Skeletal muscle tissue (tissue), 4 donors: ENCODE results near the gene AIPL1. TPM values are rescaled to one million over a fixed set of nuclear protein-coding genes. Genes with fewer than 3 reads are reported as not detected.

Experiments
- H3K27ac ChIP-seq: one replicate; pipeline ENCODE4 v1.7.0; 2013; ENCODE audit warnings: mild to moderate bottlenecking, low read depth, low read length, inconsistent platforms
- H3K27me3 ChIP-seq, 3 donors: one replicate each; pipeline ENCODE4 v1.7.0; 2013; ENCODE audit warnings: low read length in 3 of 3; ENCODE audit not compliant: control insufficient read depth in 3 of 3, insufficient read depth in 3 of 3
- H3K36me3 ChIP-seq, 3 donors: one replicate each; pipeline ENCODE4 v1.7.0; 2013; ENCODE audit warnings: low read length in 3 of 3; ENCODE audit not compliant: control insufficient read depth in 3 of 3, insufficient read depth in 3 of 3
- H3K4me1 ChIP-seq, 3 donors: one replicate each; pipeline ENCODE4 v1.7.0; 2013; ENCODE audit warnings: low read length in 3 of 3, mild to moderate bottlenecking in 3 of 3; ENCODE audit not compliant: control insufficient read depth in 3 of 3, insufficient read depth in 3 of 3
- H3K4me3 ChIP-seq, 3 donors: one replicate each; pipeline ENCODE4 v1.7.0; 2013; ENCODE audit warnings: low read length in 3 of 3
- H3K9ac ChIP-seq, 3 donors: one replicate each; pipeline ENCODE4 v1.7.0; 2013; ENCODE audit warnings: low read length in 3 of 3, mild to moderate bottlenecking in 3 of 3, moderate library complexity in 2 of 3, low read depth in 1 of 3
- H3K9me3 ChIP-seq, 3 donors: one replicate each; pipeline ENCODE4 v1.7.0; 2013; ENCODE audit warnings: low read length in 3 of 3; ENCODE audit not compliant: control insufficient read depth in 3 of 3
- total RNA-seq: library from RNA; depleted of rRNA; stranded (reverse); fragments of >200 nt; gene quantifications from one replicate; pipeline ENCODE4 v1.2.3, GENCODE V29; 2014
- donor health status: Osteomylitis.

AIPL1 gene
- total RNA-seq, 1 donor from 2014 or later = not detected

GRCh38 chr17:6394055-6394606 is 40.8 kb downstream of the AIPL1 start:
- no peak overlapping the region for H3K27ac ChIP-seq
- no peak overlapping the region for H3K4me3 ChIP-seq
- no peaks in the 10 kb centered on the region for H3K4me1 ChIP-seq
- H3K9ac ChIP-seq = no peak overlapping the region
- H3K36me3 ChIP-seq = no peaks in the 10 kb centered on the region
- H3K9me3 ChIP-seq = peaks cover 0 to 3% (median 2%) of the 10 kb centered on the region in 3 donors
- peaks cover 20 to 33% (median 28%) of the 10 kb centered on the region in 3 donors for H3K27me3 ChIP-seq

GRCh38 chr17:6393351-6393952 is 41.5 kb downstream of the AIPL1 start:
- H3K4me3 ChIP-seq = no peak overlapping the region
- H3K27me3 ChIP-seq = peaks cover 20 to 33% (median 28%) of the 10 kb centered on the region in 3 donors
- no peaks in the 10 kb centered on the region for H3K4me1 ChIP-seq
- H3K36me3 ChIP-seq = no peaks in the 10 kb centered on the region
- peaks cover 0 to 3% (median 0%) of the 10 kb centered on the region in 3 donors for H3K9me3 ChIP-seq
- no peak overlapping the region for H3K27ac ChIP-seq
- no peak overlapping the region for H3K9ac ChIP-seq

GRCh38 chr17:6392609-6393350 is 42.1 kb downstream of the AIPL1 start:
- H3K27me3 ChIP-seq = peaks cover 20 to 33% (median 33%) of the 10 kb centered on the region in 3 donors
- peaks cover 0 to 3% (median 0%) of the 10 kb centered on the region in 3 donors for H3K9me3 ChIP-seq
- H3K27ac ChIP-seq = no peak overlapping the region
- H3K9ac ChIP-seq = no peak overlapping the region
- H3K4me3 ChIP-seq = no peak overlapping the region
- H3K4me1 ChIP-seq = no peaks in the 10 kb centered on the region
- no peaks in the 10 kb centered on the region for H3K36me3 ChIP-seq

GRCh38 chr17:6388416-6388815 is 46.5 kb downstream of the AIPL1 start:
- H3K9ac ChIP-seq = no peak overlapping the region
- H3K27ac ChIP-seq = no peak overlapping the region
- H3K36me3 ChIP-seq = no peaks in the 10 kb centered on the region
- H3K4me1 ChIP-seq = no peaks in the 10 kb centered on the region
- no peak overlapping the region for H3K4me3 ChIP-seq
- peaks cover 7 to 30% (median 14%) of the 10 kb centered on the region in 3 donors for H3K27me3 ChIP-seq
- no peaks in the 10 kb centered on the region for H3K9me3 ChIP-seq

- Histone ChIP-seq H3K9me3 (no peaks in the 10 kb centered on the region), H3K4me3 (no peak overlapping the region), H3K27me3 (peaks cover 3 to 25% (median 9%) of the 10 kb centered on the region in 3 donors), H3K4me1 (no peaks in the 10 kb centered on the region), H3K9ac (no peak overlapping the region), H3K36me3 (no peaks in the 10 kb centered on the region), H3K27ac (no peak overlapping the region)
Observed at GRCh38 chr17:6387858-6388257, 47.1 kb downstream of the AIPL1 start.

GRCh38 chr17:6387442-6387841 is 47.5 kb downstream of the AIPL1 start:
- H3K4me3 ChIP-seq = no peak overlapping the region
- no peaks in the 10 kb centered on the region for H3K36me3 ChIP-seq
- no peaks in the 10 kb centered on the region for H3K4me1 ChIP-seq
- H3K9me3 ChIP-seq = no peaks in the 10 kb centered on the region
- no peak overlapping the region for H3K27ac ChIP-seq
- peaks cover 0 to 21% (median 6%) of the 10 kb centered on the region in 3 donors for H3K27me3 ChIP-seq
- H3K9ac ChIP-seq = no peak overlapping the region

GRCh38 chr17:6386041-6386630 is 48.8 kb downstream of the AIPL1 start:
- Histone ChIP-seq H3K36me3 (no peaks in the 10 kb centered on the region), H3K4me1 (no peaks in the 10 kb centered on the region), H3K27me3 (peaks cover 0 to 20% (median 6%) of the 10 kb centered on the region in 3 donors), H3K27ac (no peak overlapping the region), H3K9me3 (no peaks in the 10 kb centered on the region), H3K4me3 (no peak overlapping the region), H3K9ac (no peak overlapping the region)

GRCh38 chr17:6384481-6384880 is 50.4 kb downstream of the AIPL1 start:
- H3K4me3 ChIP-seq = no peak overlapping the region
- peaks cover 0 to 20% (median 6%) of the 10 kb centered on the region in 3 donors for H3K27me3 ChIP-seq
- H3K9ac ChIP-seq = no peak overlapping the region
- no peaks in the 10 kb centered on the region for H3K9me3 ChIP-seq
- H3K4me1 ChIP-seq = no peaks in the 10 kb centered on the region
- H3K36me3 ChIP-seq = no peaks in the 10 kb centered on the region
- H3K27ac ChIP-seq = no peak overlapping the region

- Histone ChIP-seq H3K4me1 (no peaks in the 10 kb centered on the region), H3K9me3 (no peaks in the 10 kb centered on the region), H3K9ac (no peak overlapping the region), H3K36me3 (no peaks in the 10 kb centered on the region), H3K4me3 (no peak overlapping the region), H3K27ac (no peak overlapping the region), H3K27me3 (peaks cover 0 to 10% (median 3%) of the 10 kb centered on the region in 3 donors)
Observed at GRCh38 chr17:6381526-6382465, 53.1 kb downstream of the AIPL1 start.
